Stimulated activated CD8-positive, alpha-beta memory T cell treated with anti-CD3 and anti-CD28 coated beads, Interleukin-12 subunit alpha, Interleukin-12 subunit beta, amount 100 ng/mL, for 24 hours (primary cell): ENCODE measurements around the gene B3GAT3.
"Not testable (repeated sequence)": the region's sequence is repeated elsewhere in the genome, so short reads cannot be mapped to it uniquely, and the experiment has no call there.

Experiments used
- DNase-seq: peaks from one replicate; pipeline ENCODE4 v3.0.0-alpha.2; 2020; ENCODE audit errors: extremely low read depth

Gene B3GAT3

DNA sequence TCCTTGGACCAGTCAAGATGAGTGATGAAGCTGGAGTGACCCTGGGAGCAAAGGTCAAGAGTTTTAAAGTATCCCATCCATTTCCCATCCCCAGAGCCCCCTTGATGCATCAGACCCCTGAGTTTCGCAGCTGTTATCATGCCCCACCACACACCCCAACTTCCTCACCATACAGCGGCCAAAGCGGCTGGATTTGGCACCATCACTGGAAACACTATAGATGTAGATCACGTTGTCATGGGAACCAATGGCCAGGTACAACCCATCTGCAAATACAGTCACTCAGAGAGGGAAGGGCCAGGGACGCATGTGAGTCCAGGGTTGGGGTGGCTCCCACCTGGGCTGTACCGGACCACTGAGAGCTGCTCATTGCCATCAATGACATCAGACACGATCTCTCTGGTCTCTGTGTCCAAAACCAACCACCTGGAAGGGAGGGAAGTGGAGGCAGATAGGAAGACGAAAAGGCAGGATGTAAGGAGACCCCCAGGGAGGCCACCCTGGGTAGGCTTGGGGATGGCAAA lies 17.9 kb downstream of the B3GAT3 start:
- no peak for DNase-seq

DNA sequence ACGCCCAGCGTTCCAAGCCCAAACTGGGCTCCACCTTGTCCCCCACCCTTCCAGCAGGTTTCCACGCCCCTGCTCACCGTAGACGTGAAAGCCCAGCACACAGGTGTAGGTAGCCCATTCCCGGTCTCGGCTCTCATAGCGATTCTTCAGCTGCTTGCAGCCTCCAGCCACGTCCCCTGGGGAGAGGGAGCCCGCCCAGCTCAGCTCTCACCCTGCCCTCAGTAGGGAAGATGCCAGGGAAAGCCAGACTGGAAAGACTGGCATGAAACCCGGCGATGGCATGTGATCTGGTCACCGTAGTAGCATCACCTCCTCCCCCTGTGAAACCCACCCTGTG lies 18.7 kb downstream of the B3GAT3 start:
- DNase-seq = no peak

DNA sequence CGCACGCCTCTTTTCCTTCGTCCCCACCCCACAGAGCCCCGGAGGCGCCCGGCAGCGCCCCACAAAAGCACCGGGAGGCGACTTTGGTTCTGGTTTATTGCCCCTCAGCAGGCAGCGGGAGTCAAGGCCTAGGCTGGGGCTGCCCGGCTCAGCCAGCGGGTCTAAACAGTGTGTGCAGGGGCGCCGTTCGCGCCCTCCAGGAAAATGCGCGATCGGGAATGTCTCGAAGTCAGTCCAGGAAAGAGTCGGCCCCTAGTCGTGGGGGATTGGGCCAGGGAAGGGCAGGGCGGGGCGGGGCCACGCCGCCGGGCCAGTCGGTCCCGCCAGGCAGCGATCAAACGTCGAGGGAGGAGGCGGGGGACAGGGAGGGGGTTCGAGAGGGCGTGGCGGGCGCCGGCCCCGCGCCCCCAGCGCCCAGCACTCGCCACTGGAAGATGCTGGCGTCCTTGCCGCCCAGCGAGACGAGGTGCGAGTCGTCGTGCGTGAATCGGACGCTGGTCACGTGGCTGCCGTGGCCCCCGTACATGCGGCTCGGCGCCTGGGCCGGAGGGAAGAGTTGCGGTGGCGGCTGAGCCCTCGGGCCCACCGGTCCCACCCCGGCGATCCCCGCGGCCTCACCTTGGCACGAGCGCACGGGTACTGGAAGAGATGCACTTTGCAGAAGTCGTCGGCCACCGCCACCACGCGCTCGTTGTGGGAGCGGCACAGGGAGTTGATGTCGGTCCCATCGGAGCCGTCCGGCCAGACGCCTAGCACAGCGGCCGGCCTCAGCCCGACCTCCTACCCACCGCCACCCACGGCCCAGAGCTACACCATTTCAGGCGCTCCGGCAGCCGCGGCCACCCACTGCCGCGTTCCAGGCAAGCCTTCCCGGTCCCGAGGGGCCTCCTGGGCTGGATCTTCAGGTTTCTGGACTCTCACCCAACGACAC lies 19.4 kb downstream of the B3GAT3 start:
- DNase-seq = no peak

DNA sequence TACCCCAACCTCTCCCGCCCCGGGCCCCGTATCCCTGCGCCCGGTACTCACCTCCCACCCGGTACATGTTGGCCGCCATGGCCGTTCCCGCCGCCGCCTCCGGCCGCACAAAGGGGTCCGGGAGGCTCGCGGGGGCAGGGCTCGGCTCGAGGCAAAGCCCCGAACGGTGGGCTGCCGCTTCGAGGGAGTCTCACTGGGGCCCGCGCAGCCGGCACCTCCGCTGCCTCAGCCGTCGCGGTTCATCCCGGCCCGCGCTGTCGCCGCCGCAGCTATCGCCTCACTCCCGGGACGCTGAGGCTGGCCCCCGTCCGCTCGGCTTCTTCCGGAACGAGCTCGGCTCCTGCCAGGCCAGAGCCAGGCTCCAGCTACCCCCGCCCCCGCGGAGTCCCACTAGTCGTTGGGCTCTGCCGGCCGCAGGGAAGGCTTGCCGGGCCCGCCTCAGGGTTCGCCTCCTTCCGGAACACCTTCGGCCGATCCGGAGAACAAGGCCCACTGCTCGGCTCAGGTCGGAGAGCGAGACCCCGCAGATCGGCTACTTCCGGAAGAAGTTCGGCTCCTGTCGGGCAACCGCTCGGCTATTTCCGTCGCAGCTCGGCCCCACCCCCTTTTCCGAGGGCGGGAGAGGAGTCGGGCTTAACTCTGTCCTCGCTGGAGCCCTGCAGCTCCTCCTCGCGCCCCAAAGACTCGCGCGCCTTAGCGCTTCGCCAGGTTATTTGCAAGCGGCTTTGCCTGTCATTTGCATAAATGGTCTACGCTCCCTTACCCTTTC lies 20.2 kb downstream of the B3GAT3 start, which contains the start of gene MTA2:
Gene MTA2 (minus strand): TSS at position 494 of the 769 bp plus-strand sequence. CDS start 415 bp downstream, at position 79.
- DNase-seq = peak; percentile 91

DNA sequence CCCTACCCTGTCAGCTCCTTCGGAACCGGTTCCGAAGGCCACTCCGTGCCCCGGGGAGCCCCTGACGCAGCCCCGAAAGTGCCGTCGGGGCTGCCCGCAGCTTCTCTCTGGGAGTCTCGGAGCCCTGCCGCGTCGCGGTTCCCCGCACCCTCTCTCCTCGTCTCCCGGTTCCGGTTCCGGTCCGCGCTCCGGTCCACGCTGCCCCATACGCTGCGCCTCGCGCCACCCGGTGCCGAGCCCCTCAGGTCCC lies 20.7 kb downstream of the B3GAT3 start:
- DNase-seq = no peak

DNA sequence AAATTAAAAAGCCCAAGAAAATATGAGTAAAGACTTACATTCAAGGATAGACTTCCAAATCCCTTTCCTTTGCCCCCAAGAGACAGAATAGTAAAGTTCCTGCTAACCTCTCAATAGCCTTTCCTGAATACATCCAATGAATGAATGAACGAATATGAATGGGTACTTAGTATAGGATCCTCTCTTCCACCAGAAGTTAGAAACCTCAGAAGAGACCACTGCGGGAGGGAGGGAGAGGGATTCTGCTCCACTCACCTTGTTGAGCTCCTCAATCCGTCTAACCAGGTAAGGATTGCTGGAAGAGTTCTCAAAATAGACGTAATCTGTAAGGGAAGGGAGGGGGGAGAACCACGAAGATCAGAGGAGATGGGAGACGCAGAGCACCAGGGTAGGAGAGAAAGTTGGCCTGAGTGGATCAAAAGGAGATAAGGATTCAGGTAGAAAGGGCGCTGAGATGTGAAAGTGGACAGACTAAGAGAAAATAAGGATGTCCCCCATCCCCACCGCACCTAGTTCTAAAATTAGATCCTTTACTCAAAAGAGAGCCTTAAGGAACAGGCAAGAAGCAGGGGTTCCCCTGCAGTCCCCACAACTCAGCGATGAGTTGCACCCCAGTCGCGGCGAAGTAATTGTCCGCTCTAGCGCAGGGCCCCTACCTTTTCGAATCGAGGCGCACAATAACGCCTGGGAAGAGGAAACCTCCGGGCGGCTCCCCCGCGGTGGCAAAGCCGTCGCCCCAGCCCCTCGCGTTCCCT lies 21.2 kb downstream of the B3GAT3 start:
- no peak for DNase-seq

DNA sequence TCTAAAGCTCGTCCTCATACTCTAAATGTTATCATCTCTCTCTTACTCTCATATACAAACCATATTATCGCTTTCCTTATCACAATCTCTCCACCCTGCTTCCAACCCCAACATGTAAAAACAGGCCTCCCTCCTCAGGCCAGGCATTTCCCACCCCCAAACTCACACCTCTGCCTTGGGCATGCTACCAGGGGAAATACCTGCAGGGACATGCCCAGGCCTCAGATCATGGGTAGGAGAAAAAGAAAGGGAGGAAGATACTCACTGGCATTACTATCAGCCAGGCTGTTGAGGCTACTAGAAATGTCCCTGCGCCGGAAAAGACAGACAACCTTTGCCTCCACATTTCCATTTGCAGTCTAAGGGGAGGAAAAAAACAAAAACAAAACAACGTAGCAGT lies 21.9 kb downstream of the B3GAT3 start:
- DNase-seq = no peak

DNA sequence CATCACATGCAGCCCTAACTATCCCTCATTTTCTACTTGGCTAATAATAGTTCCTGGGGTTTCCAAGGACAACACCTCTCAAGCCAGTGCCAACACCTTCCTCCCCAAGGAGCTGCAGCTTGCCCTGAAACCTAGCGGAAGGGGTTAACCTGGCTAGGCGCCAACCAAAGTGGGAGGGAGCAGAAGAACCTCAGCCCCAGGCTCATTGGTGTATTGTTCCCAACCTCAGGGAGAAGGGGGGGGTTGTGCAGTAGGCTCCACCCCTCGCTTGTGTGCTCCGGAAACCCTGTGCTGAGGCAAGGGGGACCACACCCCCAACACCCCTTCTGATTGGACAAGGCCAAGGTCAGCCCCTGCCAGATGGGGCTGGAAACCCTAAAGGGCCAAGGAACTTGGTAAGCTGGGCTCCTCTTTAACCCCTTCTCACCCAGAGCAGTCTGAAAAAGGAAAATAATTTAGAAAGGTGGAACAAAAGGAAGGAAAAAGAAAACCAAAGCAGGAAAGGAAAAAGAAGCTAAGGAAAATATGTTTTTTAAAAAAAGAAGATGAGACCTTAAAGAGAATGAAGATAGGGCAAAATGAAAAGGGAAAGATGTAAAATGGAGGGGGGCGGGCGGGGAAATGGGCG lies 22.6 kb downstream of the B3GAT3 start:
- peak; percentile 92 for DNase-seq

DNA sequence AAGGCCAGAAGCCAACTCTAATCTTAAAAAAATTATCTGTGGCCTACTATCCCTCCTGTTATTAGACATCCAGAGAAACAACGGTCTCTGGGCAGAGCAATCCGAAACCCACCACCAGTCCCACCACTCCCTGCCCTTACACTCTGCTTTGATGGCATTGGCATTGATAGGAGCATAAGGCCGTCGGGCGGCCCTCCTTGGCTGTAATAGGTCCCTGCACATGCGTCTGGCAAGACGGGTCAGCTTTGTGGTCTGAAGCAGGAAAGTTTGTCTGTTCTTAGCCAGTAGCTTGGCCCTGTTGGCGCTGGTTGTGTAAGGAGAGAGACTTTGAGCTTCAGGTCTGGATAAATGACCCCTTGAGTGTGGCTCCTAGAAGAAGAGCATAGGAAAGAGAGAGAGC lies 26.7 kb downstream of the B3GAT3 start:
- no peak for DNase-seq

DNA sequence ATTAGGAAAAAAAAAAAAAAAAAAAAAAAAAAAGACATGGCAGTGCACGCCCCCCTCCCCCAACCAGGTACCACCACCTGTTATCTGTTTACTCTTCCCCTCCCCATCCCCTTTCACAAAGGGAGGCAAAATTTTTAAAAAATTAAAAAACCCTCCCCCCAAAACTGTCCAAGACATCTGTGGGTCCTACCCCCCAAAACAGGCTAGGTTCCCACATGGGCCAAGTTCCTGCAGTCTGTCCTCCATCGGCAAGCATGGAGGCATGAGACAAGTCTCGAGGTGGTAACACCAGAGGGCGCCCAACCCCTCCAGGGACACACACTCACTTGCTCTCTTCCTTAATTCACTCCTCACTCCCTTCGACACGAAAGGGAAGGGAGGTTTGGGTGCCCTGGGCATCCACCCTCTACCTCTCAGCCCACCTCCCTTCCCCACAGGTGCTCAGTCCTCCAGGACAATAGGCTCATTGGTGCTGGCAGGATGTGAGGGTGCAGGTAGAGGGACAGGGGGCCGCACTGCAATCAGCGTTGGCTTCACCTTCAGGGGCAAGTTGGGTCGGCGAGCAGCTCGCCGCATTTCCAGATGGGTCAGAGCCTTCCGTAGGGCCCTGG lies 28.2 kb downstream of the B3GAT3 start:
- DNase-seq = no peak

DNA sequence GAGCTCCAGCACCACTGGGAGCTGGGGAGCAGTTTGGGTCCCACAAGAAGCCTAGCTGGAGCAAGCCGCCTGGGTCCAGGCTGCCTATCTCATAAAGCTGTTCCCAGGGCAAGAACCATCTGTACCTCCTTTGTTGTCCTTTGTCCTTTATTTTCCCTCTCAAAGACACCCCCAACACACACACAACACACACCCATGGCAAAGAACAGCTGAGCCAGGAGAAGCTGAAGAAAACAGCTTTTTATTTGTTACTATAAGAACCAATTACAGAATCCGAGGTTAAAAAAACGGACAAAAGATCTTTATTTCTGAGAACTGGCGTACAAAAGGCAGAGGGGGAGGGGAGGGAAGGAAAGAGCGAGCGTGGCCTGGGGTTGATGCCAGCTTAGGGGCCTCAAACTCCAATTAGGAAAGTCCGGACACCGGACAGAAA lies 28.8 kb downstream of the B3GAT3 start:
- DNase-seq = no peak

DNA sequence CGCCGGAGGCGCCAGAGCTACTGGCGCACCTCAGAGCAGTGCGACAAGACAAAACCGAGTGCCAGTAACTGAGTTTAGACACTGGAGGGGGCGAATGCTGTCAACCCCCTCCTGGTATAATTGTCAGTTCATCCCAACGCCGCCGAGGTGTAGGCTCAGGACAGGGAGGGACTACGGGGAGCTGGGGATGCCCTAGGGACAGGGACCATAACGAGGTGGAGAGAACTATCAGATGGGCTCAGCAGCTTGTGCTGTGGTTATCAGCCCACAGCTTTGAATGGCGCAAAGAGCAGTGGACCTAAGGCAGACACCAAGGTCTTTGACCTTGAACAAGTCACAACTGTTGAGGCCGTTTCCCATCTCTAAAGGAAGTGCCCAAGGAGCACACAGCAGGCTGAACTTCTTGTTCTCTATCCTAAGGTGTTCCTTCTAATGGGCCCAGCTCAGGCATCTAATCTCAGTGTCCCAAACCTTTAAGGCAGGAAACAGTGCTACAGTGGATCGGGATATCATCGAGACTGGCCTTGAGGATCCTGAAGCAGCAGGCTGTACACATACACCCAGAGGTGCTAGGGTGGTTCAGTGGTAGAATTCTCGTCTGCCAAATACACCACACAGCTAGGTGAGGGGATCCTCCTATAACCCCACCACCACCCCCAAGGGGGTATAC lies 29.5 kb downstream of the B3GAT3 start:
- no peak for DNase-seq

DNA sequence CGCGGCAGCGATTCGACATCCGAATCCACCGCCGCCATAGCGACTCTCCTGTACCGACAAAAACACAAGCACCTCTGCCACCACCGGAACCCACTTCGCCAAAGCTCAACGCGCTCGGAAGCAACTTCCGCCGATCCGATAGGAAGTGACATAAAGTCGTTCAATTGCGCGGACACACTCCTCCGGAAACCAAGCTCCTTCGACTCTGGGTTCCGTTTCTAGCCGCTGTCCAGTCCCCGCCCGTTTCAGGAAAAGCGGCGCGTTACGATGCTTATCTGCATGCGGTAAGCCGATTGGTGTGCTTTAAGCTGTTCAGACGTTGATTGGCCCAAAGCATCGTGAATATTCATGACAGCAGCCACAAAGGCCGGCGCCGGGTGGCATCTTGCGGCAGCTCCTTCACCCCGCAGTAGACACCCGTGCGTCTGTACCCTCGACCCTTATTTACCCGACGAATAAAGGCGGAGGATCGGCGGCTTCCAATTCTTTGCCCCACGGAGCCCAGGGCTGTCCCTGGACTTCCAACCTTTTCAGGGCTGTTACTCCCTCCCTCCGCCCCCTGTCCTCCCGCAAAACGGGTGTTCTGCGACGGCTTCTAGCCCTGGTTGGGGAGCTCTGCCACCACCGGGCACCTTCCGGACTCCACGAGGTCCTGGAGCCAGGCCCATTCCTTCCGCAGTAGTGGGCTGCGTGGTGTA lies 30.2 kb downstream of the B3GAT3 start, which contains the start of gene TUT1:
Gene TUT1 (minus strand): TSS at position 76 of the 698 bp plus-strand sequence. CDS start 38 bp downstream, at position 38.
- DNase-seq = peak; percentile 83

DNA sequence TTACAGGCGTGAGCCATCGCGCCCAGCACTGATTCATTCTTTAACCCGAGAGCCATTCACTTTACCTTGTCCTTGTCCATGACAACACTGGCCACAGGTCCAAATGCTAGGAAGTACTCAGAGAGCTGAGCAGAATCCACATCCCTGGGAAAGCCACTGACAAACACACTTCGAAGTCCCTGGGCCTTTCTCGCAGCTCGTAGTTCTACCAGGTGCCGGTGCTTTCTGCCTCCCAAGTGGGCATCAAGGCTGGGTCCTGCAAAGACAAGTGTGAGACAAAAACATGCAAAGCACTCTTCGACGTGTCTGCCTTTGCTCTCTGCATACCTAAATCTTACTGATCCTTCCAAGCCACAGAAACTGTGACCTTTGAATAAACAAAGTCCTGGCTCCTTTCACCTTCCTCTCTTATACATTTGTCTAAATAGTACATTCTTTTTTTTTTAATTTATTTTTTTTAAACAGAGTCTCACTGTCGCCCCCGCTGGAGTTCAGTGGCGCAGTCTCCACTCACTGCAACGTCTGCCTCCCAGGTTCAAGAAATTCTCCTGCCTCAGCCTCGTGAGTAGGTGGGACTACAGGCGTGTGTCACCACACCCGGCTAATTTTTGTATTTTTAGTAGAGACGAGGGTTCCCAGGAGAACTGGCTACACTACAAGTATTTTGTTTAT lies 32.7 kb downstream of the B3GAT3 start:
- DNase-seq = no peak

DNA sequence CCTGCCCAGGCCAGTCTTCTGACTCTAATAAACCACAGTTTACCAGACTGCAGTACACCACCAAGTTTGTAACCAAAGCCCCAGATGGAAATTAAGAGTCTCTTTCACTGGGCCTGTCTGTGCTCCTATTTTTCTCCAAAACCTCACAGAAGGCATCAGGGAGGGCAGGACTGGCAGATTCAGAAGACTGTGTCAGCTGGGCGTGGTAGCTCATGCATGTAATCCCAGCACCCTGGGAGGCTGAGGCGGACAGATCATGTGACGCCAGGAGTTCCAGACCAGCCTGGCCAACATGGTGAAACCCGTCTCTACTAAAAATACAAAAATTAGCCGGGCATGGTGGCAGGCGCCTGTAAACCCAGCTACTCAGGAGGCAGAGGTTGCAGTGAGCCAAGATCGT lies 36.4 kb downstream of the B3GAT3 start:
- not testable (repeated sequence) for DNase-seq

DNA sequence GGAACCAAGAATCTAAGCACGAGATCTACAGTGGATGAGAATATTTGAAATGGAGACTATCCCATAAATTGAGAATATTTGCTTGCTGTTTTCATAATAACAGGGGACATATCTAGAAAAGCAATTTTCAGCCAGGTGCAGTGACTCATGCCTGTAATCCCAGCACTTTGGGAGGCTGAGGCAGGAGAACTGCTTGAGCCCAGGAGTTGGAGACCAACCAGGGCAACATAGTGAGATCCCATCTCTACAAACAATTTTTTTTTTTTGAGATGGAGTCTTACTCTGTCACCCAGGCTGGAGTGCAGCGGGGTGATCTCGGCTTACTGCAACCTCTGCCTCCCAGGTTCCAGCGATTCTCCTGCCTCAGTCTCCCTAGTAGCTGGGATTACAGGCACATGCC lies 40.1 kb downstream of the B3GAT3 start:
- not testable (repeated sequence) for DNase-seq

DNA sequence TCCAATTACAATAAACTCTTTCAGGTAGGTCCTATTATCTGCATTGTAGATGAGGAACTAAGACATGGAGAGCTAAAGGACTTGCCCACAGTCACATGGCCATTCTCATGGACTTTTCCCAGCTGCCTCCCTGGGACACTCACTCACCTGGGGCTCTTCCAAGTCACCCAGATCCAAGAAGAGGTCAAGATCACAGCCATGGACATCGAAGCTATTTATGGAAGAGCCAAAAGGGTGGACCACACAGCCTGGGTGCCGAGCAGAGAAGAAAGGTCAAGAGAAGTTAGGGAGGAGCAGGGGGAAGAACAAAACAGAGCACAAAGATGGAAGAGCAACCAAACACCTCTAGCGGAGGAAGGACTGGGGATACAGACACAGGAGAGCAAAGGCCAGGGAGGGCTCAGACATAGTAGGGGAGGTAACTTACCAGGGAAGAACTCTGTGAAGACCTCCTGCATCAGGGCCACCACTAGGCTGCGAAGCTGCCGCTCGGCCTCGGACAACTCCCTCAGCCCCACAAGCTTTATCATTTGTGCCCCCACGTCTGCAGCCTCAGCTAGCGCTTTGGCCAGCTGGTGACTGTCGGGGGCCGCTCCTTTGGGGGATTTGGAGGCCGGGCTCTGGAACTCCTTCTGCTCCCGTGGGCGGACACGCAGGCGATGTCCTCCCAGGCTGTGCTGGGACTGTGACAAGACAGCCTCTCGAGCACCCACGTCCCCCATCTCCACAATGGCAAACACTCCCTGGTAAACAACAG lies 40.6 kb downstream of the B3GAT3 start:
- DNase-seq = no peak

DNA sequence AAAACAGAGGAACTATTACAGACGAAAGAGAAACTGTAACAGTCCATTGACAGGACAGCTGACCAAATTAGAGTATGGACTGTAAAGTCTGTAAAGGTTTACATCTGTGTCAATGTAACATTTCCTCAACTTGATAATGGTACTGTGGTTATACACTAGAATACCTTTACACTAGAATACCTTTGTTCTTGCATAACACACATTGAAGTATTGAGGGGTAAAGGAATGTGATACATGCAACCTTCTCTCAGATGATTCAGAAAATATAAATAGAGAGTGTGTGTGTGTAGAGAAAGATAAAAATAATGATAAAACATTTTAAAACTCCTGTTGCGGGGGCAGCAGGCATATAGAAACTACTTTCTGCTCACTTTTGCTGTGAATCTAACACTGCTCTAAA lies 42.5 kb downstream of the B3GAT3 start:
- DNase-seq = no peak

DNA sequence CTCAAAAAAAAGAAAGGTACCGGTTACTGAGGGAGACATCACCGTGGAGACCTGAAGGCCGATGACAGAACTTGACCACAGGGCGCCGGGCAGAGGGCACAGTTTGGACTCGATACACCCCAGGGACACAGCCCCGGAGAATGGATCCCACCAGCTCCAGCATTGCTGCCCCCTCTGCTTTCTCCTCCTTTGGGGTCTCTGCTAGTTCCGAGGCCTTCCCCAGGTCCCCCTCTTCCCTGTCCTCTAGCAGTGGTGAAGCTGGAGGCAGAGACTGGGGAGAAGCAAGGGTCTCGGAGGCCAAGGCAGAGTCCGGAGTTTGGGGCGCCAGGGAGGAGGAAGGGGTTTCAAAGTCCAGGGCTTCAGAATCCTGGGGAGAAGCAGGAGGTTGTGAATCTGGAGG lies 43.2 kb downstream of the B3GAT3 start:
- DNase-seq = no peak
